GM23248 (cell line): Measurements from ENCODE around the gene NUTF2. TPM values are rescaled to one million over a fixed set of nuclear protein-coding genes. Genes with fewer than 3 reads are reported as not detected.
A peak's percentile ranks its signal among the peaks of the same experiment; 100 is the strongest.

ENCODE experiments used
- DNase-seq: peaks from one replicate; pipeline ENCODE4 v3.0.0-alpha.2; 2015
- H2AFZ ChIP-seq: fragments of 200-600 bp; sonication (generic); 2 replicates; pipeline ENCODE4 v1.6.1; 2016; ENCODE audit warnings: antibody characterized with exemption
- H3F3A ChIP-seq: fragments of 200-600 bp; sonication (generic); 2 replicates; pipeline ENCODE4 v1.6.1; 2016; ENCODE audit warnings: mild to moderate bottlenecking, antibody characterized with exemption, mixed run types; ENCODE audit not compliant: insufficient read depth
- H3K27ac ChIP-seq: fragments of 200-600 bp; sonication (generic); 2 replicates; pipeline ENCODE4 v1.5.1; 2016; ENCODE audit warnings: mild to moderate bottlenecking
- H3K27me3 ChIP-seq: fragments of 200-600 bp; sonication (generic); replicated peaks from 2 replicates; pipeline ENCODE4 v1.6.1; 2016; ENCODE audit warnings: mild to moderate bottlenecking; ENCODE audit not compliant: insufficient read depth
- H3K36me3 ChIP-seq: fragments of 200-600 bp; sonication (generic); 2 replicates; pipeline ENCODE4 v1.6.1; 2016; ENCODE audit warnings: low read depth, mild to moderate bottlenecking
- H3K4me1 ChIP-seq: fragments of 200-600 bp; sonication (generic); 2 replicates; pipeline ENCODE4 v1.6.1; 2016; ENCODE audit warnings: mild to moderate bottlenecking; ENCODE audit not compliant: insufficient read depth
- H3K4me2 ChIP-seq: fragments of 200-600 bp; sonication (generic); one replicate; pipeline ENCODE4 v1.6.1; 2016; ENCODE audit warnings: mild to moderate bottlenecking; ENCODE audit not compliant: unreplicated experiment
- H3K4me3 ChIP-seq: fragments of 200-600 bp; sonication (generic); 2 replicates; pipeline ENCODE4 v1.5.1; 2016; ENCODE audit warnings: mild to moderate bottlenecking
- H3K79me2 ChIP-seq: fragments of 200-600 bp; sonication (generic); 2 replicates; pipeline ENCODE4 v1.6.1; 2016; ENCODE audit warnings: mild to moderate bottlenecking; ENCODE audit not compliant: insufficient read depth
- H3K9ac ChIP-seq: fragments of 200-600 bp; sonication (generic); 2 replicates; pipeline ENCODE4 v1.6.1; 2016; ENCODE audit warnings: mild to moderate bottlenecking
- H3K9me2 ChIP-seq: fragments of 200-600 bp; sonication (generic); 2 replicates; pipeline ENCODE4 v1.6.1; 2016; ENCODE audit warnings: mixed run types, mild to moderate bottlenecking, moderate library complexity; ENCODE audit not compliant: insufficient read depth
- H3K9me3 ChIP-seq: fragments of 200-600 bp; sonication (generic); one replicate; pipeline ENCODE4 v1.6.1; 2017; ENCODE audit warnings: low read depth
- H4K20me1 ChIP-seq: fragments of 200-600 bp; sonication (generic); 2 replicates; pipeline ENCODE4 v1.6.0; 2016; ENCODE audit not compliant: insufficient read depth
- EZH2 ChIP-seq: fragments of 200-600 bp; sonication (generic); IDR thresholded peaks from 2 replicates; pipeline ENCODE4 v1.6.1; 2018; ENCODE audit warnings: antibody characterized with exemption, mild to moderate bottlenecking; ENCODE audit not compliant: insufficient read depth, poor library complexity, severe bottlenecking
- EZH2phosphoT487 ChIP-seq: fragments of 200-600 bp; sonication (generic); IDR thresholded peaks from 2 replicates; pipeline ENCODE4 v1.6.1; 2018; ENCODE audit warnings: antibody characterized with exemption, moderate library complexity, mild to moderate bottlenecking, low read depth; ENCODE audit not compliant: insufficient read depth
- WGBS, 2 experiments: methylation state at CpG; one replicate each; pipeline ENCODE4 v1.1.6; 2015 to 2017; ENCODE audit warnings: low lambda C conversion rate in 2 of 2, low coverage in 1 of 2; ENCODE audit errors: missing lambda C conversion rate in 2 of 2; 5-methylcytosine and 5-hydroxymethylcytosine counted together
- in situ Hi-C: fragments of 300-500 bp; cut with MboI; formaldehyde crosslinking; loops from 2 replicates; pipeline ENCODE4 v1.15.0; 2020
- polyA plus RNA-seq: library from polyadenylated mRNA; unstranded; fragments of >200 nt; fragmentation: Nextera tagmentation; extraction: Ambion mirVana; gene quantifications from 2 replicates; pipeline ENCODE4 v1.2.1, GENCODE V29; 2016
- total RNA-seq: library from RNA; depleted of rRNA; stranded (reverse); fragments of >200 nt; shearing (Covaris generic); gene quantifications from 2 replicates; pipeline ENCODE4 v1.2.3, GENCODE V29; 2014

Gene NUTF2
- total and polyA plus RNA-seq, 2 experiments from 2014 or later = 119 to 280 TPM

- H3K36me3 ChIP-seq = no peaks in the 10 kb centered on the region
- no peak overlapping the region for H2AFZ ChIP-seq
- no peak for TF ChIP-seq EZH2
- TF ChIP-seq EZH2phosphoT487 = no peak
- H3F3A ChIP-seq = peaks cover 11% of the 10 kb centered on the region
- no peak overlapping the region for H3K4me2 ChIP-seq
- in situ Hi-C loops = no loop called here
- WGBS, 2 experiments = 76 to 84% methylated on average over 3 of the region's 3 CpGs
- H3K27me3 ChIP-seq = no peaks in the 10 kb centered on the region
- no peak for DNase-seq
- H3K9ac ChIP-seq = no peak overlapping the region
- no peaks in the 10 kb centered on the region for H3K9me2 ChIP-seq
- no peaks in the 10 kb centered on the region for H4K20me1 ChIP-seq
- peaks cover 10% of the 10 kb centered on the region for H3K4me1 ChIP-seq
- H3K9me3 ChIP-seq = no peaks in the 10 kb centered on the region
- peaks cover 2% of the 10 kb centered on the region for H3K79me2 ChIP-seq
- H3K4me3 ChIP-seq = no peak overlapping the region
- no peak overlapping the region for H3K27ac ChIP-seq
Observed at GRCh38 chr16:67888331-67888730, 41.6 kb downstream of the NUTF2 start.

DNA sequence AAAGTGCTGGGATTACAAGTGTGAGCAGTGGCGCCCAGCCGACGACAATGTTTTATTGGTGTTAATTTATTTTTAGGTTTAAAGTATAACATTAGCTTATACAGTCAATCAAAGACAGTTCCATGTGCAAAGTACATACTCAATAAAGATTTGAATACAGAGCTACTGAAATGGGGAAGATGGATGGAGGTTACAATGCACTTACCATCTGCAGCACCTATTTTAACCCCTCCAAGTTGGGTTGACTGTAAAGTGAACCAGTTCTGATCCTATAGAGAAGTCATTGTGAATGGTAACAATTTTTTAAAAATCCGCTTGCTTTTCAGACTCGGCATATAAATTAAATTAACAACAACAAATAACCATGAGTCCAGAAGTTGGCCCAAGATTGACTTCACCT lies 45.6 kb downstream of the NUTF2 start:
- H3F3A ChIP-seq = no peaks in the 10 kb centered on the region
- H3K27me3 ChIP-seq = no peaks in the 10 kb centered on the region
- 54 to 55% methylated on average over 5 of the region's 5 CpGs for WGBS, 2 experiments
- peaks cover 40% of the 10 kb centered on the region for H3K79me2 ChIP-seq
- peak overlapping the region; percentile 69 for H3K4me2 ChIP-seq
- in situ Hi-C loops = no loop called here
- DNase-seq = no peak
- H3K36me3 ChIP-seq = no peaks in the 10 kb centered on the region
- peak overlapping the region; percentile 97 for H3K9ac ChIP-seq
- peaks cover 17% of the 10 kb centered on the region for H3K4me1 ChIP-seq
- no peaks in the 10 kb centered on the region for H3K9me2 ChIP-seq
- H4K20me1 ChIP-seq = no peaks in the 10 kb centered on the region
- peak overlapping the region; percentile 29; the same call in 1 of the 2 replicates for H3K27ac ChIP-seq
- H2AFZ ChIP-seq = peak overlapping the region; percentile 93
- peak overlapping the region; percentile 82 for H3K4me3 ChIP-seq
- no peaks in the 10 kb centered on the region for H3K9me3 ChIP-seq
- TF ChIP-seq EZH2phosphoT487 = no peak
- TF ChIP-seq EZH2 = no peak

- 1% methylated on average over 61 to 88 of the region's 90 CpGs for WGBS, 2 experiments
Observed at GRCh38 chr16:67892899-67893742, 46.4 kb downstream of the NUTF2 start, which contains the start of gene PSKH1. TSS of gene PSKH1 (plus strand) at chr16:67893254. CDS start at chr16:67908750, 15,496 bp downstream.

DNA sequence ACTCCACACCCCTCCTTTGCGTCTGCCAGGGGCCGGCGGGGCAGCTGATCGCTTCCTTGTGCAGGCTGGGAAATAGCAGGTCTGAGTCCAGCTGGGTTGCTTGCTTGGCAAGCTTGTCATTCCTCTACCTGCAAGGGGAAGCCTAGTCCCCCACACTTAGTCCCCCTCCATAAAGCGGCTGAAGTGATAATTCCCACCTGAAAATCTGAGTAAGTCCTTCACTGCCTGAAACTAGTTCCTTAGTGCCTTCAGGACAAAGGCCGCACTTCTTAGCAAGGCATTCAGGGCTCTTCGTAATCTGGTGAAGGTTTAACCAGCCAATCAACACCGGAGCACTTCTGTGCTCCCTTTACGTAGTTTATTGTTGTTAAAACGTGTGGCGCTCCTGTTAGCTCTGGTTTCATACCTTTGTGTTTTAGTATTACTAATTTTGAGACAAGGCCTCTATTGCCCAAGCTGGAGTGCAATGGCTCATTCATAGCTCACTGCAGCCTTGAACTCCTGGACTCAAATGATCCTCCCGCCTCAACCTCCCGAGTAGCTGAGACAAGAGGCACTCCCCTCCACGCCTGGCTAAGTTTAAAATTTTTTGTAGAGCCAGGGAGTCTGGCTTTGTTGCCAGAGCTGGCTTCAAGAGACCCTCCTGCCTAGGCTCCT lies 47.1 kb downstream of the NUTF2 start:
- DNase-seq = peak; percentile 58
- Histone ChIP-seq H3K9me2 (no peaks in the 10 kb centered on the region), H3K27ac (peak overlapping the region; percentile 86), H4K20me1 (no peaks in the 10 kb centered on the region), H3K36me3 (no peaks in the 10 kb centered on the region), H3K79me2 (peaks cover 55% of the 10 kb centered on the region), H2AFZ (peak overlapping the region; percentile 69), H3K9me3 (no peaks in the 10 kb centered on the region), H3K27me3 (no peaks in the 10 kb centered on the region), H3K4me2 (peak overlapping the region; percentile 92), H3K9ac (peak overlapping the region; percentile 97), H3F3A (no peaks in the 10 kb centered on the region), H3K4me3 (peak overlapping the region; percentile 82), H3K4me1 (peaks cover 17% of the 10 kb centered on the region)
- 17 to 19% methylated on average over 14 of the region's 14 CpGs for WGBS, 2 experiments
- TF ChIP-seq EZH2phosphoT487 (no peak), EZH2 (no peak)
- in situ Hi-C loops = no loop called here

More at GRCh38 chr16:67892899-67893742, 46.4 kb downstream of the NUTF2 start, which contains the start of gene PSKH1:
- H3K9me3 ChIP-seq = no peaks in the 10 kb centered on the region
- no peaks in the 10 kb centered on the region for H3K9me2 ChIP-seq
- in situ Hi-C loops = no loop called here
- H4K20me1 ChIP-seq = no peaks in the 10 kb centered on the region
- peak within 1 kb of the TSS; percentile 82 for H3K4me3 ChIP-seq
- DNase-seq = peak; percentile 97
- H2AFZ ChIP-seq = peak within 1 kb of the TSS; percentile 93
- no peaks in the 10 kb centered on the region for H3F3A ChIP-seq
- peaks cover 47% of the 10 kb centered on the region for H3K79me2 ChIP-seq
- TF ChIP-seq EZH2 (no peak), EZH2phosphoT487 (no peak)
- peak within 1 kb of the TSS; percentile 92 for H3K4me2 ChIP-seq
- no peaks in the 10 kb centered on the region for H3K36me3 ChIP-seq
- H3K4me1 ChIP-seq = peaks cover 17% of the 10 kb centered on the region
- no peaks in the 10 kb centered on the region for H3K27me3 ChIP-seq
- H3K9ac ChIP-seq = peak within 1 kb of the TSS; percentile 97
- peak within 1 kb of the TSS; percentile 86 for H3K27ac ChIP-seq
